AG20443 (cell line): ENCODE measurements around the gene SMARCB1.

ENCODE experiments used
- DNase-seq: peaks from one replicate; pipeline ENCODE4 v3.0.0; 2012; ENCODE audit warnings: low spot score, mixed read lengths

Gene SMARCB1

DNA sequence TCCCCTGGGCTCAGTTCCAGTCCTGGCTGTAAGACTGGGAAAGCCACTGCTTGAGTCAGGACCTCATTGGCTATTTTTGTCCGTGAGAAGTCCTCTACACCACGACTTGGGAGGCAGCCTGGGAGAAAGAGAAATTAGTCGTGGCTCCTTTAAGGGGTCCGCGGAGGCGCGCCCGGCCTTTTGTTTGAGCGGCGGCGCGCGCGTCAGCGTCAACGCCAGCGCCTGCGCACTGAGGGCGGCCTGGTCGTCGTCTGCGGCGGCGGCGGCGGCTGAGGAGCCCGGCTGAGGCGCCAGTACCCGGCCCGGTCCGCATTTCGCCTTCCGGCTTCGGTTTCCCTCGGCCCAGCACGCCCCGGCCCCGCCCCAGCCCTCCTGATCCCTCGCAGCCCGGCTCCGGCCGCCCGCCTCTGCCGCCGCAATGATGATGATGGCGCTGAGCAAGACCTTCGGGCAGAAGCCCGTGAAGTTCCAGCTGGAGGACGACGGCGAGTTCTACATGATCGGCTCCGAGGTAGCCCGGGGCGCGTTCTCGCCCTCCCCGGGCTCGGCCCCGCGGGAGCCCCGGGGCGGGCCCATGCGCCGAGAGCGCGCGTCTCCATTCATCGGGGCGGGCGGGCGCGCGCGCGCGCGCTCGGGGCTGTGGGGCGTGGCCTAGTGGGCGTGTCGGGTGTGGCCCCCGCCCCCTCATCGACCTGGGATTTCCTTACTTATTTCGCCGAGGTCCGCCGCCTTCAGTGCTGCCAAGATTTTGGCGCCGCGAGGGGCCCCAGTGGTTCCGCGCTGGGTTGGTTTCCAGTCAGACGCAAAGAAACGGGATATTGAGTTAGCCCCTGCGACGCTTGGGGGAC is at the start of gene SMARCB1:
SMARCB1 (plus strand) TSS at position 215 of the 848 bp plus-strand sequence; CDS start at position 419, 204 bp downstream.
- DNase-seq, result peak; percentile 97

DNA sequence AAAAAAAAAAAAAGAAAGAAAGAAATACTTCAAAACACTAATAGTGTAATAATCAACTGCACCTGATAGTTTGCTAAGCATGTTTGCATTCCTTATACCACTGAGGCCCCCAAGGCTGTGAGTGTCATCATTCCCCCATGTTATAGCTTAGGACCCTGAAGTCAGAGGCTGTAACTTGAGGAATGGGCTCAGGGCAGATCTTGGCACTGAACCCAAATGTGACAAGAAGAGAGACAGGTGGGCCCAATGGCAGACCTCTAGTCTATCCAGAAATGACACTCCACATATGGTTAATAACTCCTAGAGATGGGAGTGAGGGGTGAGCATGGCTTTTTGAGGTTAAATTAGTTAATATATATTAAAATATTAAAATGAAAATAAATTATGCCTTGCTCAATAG is 49.1 kb upstream of the SMARCB1 start:
- DNase-seq, result no peak

GRCh38 chr22:23742505-23743264 is 44.1 kb upstream of the SMARCB1 start:
- DNase-seq, result no peak

DNA sequence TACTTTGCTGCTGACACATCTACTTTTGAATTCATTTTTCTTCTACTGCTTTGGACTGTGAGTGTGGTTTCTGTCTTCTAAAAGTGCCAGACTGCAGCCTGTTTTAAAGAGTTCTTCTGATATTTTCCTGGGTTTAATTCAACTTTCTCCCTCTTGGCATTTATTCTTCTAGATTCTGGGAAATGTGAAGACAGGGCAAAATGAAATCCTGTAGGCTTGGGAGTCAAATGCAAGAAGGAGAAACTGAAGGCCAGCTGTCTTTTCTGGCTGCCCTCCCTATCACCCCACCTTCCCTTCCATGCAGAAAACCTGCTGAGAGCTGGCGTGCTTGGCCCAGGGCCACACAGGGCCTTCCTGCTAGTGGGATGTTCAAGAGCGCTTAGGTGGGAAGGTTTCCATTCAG is 43.5 kb upstream of the SMARCB1 start:
- DNase-seq, result no peak

DNA sequence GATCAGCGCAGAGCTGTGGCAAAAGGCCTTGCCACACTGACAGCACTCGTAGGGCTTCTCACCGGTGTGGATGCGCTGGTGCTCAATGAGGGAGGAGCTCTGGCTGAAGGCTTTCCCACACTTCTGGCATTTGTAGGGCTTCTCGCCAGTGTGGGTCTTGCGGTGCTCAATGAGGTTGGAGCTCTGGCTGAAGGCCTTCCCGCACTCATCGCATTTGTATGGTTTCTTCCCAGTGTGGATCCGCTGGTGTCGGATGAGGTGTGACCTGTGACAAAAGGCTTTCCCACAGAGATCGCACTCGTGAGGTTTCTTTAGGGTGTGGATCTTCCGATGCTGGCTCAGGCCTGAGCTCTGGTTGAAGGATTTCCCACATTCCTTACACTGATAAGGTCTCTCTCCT is 42.8 kb upstream of the SMARCB1 start:
- no peak for DNase-seq

DNA sequence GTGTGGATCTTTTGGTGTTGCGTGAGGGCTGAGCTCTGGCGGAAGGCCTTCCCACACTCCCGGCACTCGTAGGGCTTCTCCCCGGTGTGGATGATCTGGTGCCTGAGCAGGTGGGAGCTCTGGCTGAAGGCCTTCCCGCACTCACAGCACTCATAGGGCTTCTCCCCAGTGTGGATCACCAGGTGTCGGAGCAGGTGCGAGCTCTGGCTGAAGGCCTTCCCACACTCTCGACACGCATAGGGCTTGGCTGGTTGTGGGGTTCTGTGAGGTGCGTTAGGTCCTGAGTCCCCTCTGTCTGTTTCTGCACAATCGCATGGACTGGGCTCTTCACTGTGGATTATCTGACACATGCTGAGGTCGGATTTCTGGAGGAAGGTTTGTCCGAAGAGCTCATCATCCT is 42.3 kb upstream of the SMARCB1 start:
- no peak for DNase-seq

DNA sequence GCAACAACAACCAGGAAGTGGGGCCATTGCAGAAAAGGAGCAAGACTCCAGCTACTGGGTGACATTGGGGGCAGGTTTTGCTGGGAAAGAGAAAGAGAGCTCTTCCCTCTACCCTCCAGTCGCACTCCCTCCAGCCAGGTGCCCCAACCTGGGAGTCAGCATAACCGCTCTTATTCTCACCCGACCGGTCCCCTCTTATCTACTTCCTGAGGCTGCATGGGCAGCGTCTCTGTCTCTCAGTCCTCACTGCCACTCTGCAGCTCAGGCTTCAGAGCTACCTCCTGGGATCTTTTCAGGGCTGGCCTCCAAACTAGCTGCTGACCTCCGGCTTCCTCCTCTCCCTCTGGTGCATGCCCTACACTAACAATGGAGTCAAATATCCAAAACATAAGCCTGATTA is 41.0 kb upstream of the SMARCB1 start:
- DNase-seq, result no peak

DNA sequence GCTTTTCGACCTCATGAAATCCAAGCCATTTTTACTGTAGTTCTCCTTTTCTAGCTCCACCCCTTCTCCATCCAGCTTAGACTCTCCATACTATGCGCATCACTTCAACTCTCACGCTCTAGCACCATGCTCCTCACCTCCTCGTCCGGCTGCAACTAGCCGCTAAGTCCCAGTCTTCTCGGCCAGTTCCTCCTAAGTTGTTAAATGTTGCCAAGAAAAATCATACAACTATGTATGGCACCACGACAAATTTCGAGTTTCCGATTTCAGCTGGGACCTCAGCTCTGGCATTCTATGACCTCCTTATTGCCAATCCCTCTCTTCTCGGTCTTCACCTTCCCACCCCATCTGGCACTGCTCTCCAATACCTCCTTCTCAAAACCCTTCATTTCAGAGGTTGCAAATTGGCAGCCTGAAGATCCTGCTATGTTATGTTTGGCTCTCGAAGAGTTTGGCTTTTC is 36.9 kb upstream of the SMARCB1 start:
- DNase-seq, result no peak

- DNase-seq, result no peak
These were observed 36.4 kb upstream of the SMARCB1 start for GRCh38 chr22:23750367-23750713.

GRCh38 chr22:23750714-23751440 is 35.9 kb upstream of the SMARCB1 start, which contains the start of gene ZNF70:
TSS of gene ZNF70 (minus strand) at chr22:23751112. CDS start at chr22:23745140, 5,972 bp downstream.
- DNase-seq, result peak; percentile 96

GRCh38 chr22:23751441-23751996 is 35.2 kb upstream of the SMARCB1 start:
- DNase-seq, result no peak

- DNase-seq, result no peak
These were observed 34.6 kb upstream of the SMARCB1 start for GRCh38 chr22:23752090-23752691.

DNA sequence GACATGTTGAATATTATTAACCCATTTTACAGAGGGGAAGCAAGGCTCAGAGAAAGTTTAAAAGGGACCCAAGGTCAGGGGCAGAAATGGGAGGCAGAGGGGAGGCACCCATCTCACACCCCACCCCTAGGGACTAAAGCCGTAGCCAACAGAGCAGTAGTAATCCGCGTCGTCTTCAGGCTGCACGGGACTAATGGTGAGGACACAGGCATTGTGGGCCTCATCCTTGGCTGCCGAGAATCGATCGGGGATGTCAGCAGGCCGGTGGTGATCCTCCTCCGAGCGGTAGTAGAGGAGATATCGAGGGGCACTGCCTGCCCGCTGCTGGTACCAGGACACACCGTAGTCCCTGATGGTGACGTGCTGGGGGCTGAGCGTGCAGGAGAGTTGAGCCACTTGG is 34.0 kb upstream of the SMARCB1 start:
- DNase-seq, result no peak

- DNase-seq, result no peak
These were observed 33.4 kb upstream of the SMARCB1 start for GRCh38 chr22:23753385-23753784.

DNA sequence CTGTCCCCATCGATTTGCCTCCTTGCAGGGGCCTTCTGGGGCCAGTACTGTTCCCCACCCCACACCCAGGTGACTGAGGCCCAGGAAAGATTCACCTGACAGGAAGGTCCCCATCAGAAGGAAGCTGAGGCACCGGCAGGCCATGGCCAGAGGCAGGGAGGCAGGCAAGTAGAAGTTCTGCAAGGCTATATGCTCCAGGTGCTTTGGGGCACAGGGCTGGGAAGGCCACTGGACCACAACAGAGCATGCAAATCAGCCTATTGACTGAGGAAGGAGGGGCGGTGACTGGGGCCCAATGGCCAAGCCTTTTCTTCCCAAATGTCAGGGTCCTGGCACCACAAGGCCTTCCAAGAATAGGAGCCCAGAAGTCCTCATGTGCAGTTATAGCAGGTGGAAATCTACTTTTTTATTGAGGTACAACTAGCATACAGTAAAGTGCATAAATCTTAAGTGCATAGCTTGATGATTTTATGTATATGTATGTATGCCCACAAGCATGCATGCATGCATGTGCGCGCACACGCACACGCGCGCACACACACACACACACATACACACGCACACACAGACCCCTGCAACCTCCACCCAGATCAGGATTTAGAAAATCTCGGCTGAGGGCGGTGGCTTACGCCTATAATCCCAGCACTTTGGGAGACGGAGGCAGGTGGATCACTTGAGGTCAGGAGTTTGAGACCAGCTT is 32.4 kb upstream of the SMARCB1 start, which contains the start of gene VPREB3:
VPREB3 (minus strand) TSS at position 206 of the 700 bp plus-strand sequence; CDS start at position 144, 62 bp downstream.
- no peak for DNase-seq

DNA sequence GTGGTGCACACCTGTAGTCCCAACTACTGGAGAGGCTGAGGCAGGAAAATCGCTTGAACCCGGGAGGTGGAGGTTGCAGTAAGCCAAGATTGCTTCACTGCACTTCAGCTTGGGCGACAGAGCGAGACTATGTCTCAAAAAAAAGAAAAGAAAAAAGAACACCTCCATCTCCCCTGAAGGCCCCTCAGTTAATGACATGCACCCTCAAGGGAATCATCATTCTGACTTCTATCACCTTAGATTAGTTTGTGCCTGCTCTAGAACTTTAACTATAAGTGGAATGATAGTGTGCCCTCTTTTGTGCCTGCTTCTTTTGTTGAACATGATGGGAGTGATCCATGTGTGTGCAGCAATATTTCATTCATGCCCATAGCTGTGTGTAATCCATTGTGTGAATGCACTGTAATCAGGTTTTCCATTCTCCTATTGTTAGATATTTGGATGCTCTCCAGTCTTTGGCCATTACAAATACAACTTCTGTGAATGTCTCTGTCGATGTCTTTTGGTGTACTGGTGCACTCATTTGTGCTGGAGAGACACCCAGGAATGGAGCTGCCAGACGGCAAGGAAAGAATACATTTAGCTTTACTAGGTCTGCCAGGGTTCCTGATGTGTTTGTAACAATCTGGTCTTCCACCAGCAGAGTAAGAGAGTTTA is 31.7 kb upstream of the SMARCB1 start:
- DNase-seq, result no peak

DNA sequence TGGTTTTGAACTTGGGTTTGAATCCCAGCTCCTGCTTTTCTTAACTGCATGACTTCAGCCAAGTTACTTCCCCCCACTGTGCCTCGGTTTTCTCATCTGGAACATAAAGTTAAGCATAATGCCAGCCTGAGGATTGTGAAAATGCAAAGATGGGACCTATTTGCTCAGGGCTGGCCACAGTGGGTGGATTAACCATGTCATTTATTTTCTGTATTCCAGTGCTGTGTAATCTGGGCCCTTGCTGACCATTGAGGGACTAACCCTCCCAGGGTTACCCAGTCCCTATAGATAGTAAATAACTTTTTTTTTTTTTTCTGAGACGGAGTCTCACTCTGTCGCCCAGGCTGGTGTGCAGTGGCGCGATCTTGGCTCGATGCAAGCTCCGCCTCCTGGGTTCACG is 31.1 kb upstream of the SMARCB1 start:
- no peak for DNase-seq

- DNase-seq, result no peak
These were observed 29.9 kb upstream of the SMARCB1 start for GRCh38 chr22:23756891-23757290.

- DNase-seq, result no peak
These were observed 27.2 kb upstream of the SMARCB1 start for GRCh38 chr22:23759566-23759965.

GRCh38 chr22:23760056-23760455 is 26.7 kb upstream of the SMARCB1 start:
- DNase-seq, result no peak
